H1 (cell line): ENCODE data around the gene ATP6AP1. TPM values are rescaled to one million over a fixed set of nuclear protein-coding genes. Genes with fewer than 3 reads are reported as not detected.
A peak's percentile ranks its signal among the peaks of the same experiment; 100 is the strongest.

Source experiments
- ATF3 ChIP-seq: IDR thresholded peaks from 2 replicates; pipeline ENCODE4 v1.6.1; 2011; ENCODE audit warnings: low read depth, mild to moderate bottlenecking, low read length; ENCODE audit not compliant: insufficient read depth
- BCL11A ChIP-seq, 2 experiments: IDR thresholded peaks; one replicate each; pipeline ENCODE4 v1.6.1; 2011; ENCODE audit warnings: low read depth in 2 of 2, low read length in 2 of 2, mild to moderate bottlenecking in 2 of 2
- CHD1 ChIP-seq: IDR thresholded peaks from 2 replicates; pipeline ENCODE4 v1.6.1; 2012; ENCODE audit warnings: low read depth, low read length, improper control_type of control experiment
- GTF2F1 ChIP-seq: IDR thresholded peaks from 2 replicates; pipeline ENCODE4 v1.6.1; 2012; ENCODE audit warnings: low read depth, low read length, improper control_type of control experiment, borderline replicate concordance
- HDAC2 ChIP-seq, 2 experiments: fragments of 300-600 bp in 1 of 2; sonication (generic) in 1 of 2; IDR thresholded peaks; 2 replicates each; pipeline ENCODE4 v1.6.1; 2011 to 2012; ENCODE audit warnings: low read depth in 2 of 2, low read length in 2 of 2, mild to moderate bottlenecking in 2 of 2, moderate library complexity in 2 of 2, borderline replicate concordance in 1 of 2, inconsistent platforms in 1 of 2
- HDAC6 ChIP-seq: IDR thresholded peaks from one replicate; pipeline ENCODE4 v1.7.1; 2012; ENCODE audit warnings: low read depth, mild to moderate bottlenecking, inconsistent platforms, low read length, moderate library complexity
- JUND ChIP-seq: IDR thresholded peaks from 2 replicates; pipeline ENCODE4 v1.6.1; 2011; ENCODE audit warnings: mild to moderate bottlenecking, improper control_type of control experiment, low read length
- RAD21 ChIP-seq, 2 experiments: IDR thresholded peaks in 1 of 2; conservative IDR thresholded peaks in 1 of 2; 2 replicates each; pipeline ENCODE4 v1.6.1; 2011; ENCODE audit warnings: low read depth in 2 of 2, low read length in 2 of 2, improper control_type of control experiment in 1 of 2, inconsistent platforms in 1 of 2, mild to moderate bottlenecking in 1 of 2, moderate library complexity in 1 of 2
- RFX5 ChIP-seq: IDR thresholded peaks from 2 replicates; pipeline ENCODE4 v1.6.1; 2011; ENCODE audit warnings: low read depth, low read length, improper control_type of control experiment, borderline replicate concordance
- RXRA ChIP-seq: IDR thresholded peaks from 2 replicates; pipeline ENCODE4 v1.6.1; 2011; ENCODE audit warnings: low read depth, mild to moderate bottlenecking, low read length, moderate library complexity; ENCODE audit not compliant: insufficient read depth
- SP1 ChIP-seq: IDR thresholded peaks from 2 replicates; pipeline ENCODE4 v1.6.1; 2011; ENCODE audit warnings: low read depth, low read length
- SP2 ChIP-seq: IDR thresholded peaks from 2 replicates; pipeline ENCODE4 v1.6.1; 2012; ENCODE audit warnings: mild to moderate bottlenecking, low read length, inconsistent platforms
- SP4 ChIP-seq: IDR thresholded peaks from 2 replicates; pipeline ENCODE4 v1.6.1; 2012; ENCODE audit warnings: low read length, inconsistent platforms
- SUZ12 ChIP-seq: fragments of 200-600 bp; sonication (generic); IDR thresholded peaks from 2 replicates; pipeline ENCODE4 v1.6.1; 2012; ENCODE audit warnings: mild to moderate bottlenecking, inconsistent platforms, low read length, moderate library complexity, mixed read lengths
- TAF7 ChIP-seq: optimal IDR thresholded peaks from 2 replicates; pipeline ENCODE3; 2011; ENCODE audit warnings: low read depth, mild to moderate bottlenecking, inconsistent platforms, low read length, moderate library complexity, borderline replicate concordance
- TCF12 ChIP-seq: IDR thresholded peaks from 2 replicates; pipeline ENCODE4 v1.6.1; 2011; ENCODE audit warnings: low read depth, mild to moderate bottlenecking, low read length
- TEAD4 ChIP-seq: IDR thresholded peaks from 2 replicates; pipeline ENCODE4 v1.6.1; 2012; ENCODE audit warnings: low read depth, low read length, inconsistent platforms, mixed read lengths
- YY1 ChIP-seq: IDR thresholded peaks from 2 replicates; pipeline ENCODE4 v1.6.1; 2011; ENCODE audit warnings: low read depth, mild to moderate bottlenecking, low read length
- ZNF274 ChIP-seq: IDR thresholded peaks from 2 replicates; pipeline ENCODE4 v1.7.0; 2012; ENCODE audit warnings: low read length, borderline replicate concordance; ENCODE audit errors: extremely low read depth
- polyA plus RNA-seq, 7 experiments: library from polyadenylated mRNA; depleted of rRNA in 3 of 7; stranded (reverse) in 5 of 7; unstranded in 2 of 7; fragments of >200 nt in 5 of 7; fragments of 200-250 nt in 2 of 7; gene quantifications; 1 replicate in 5 of 7; 2 replicates in 1 of 7; 4 replicates in 1 of 7; pipeline versions ENCODE4 v1.2.1 to v1.2.3, GENCODE V29; 2011 to 2013; ENCODE audit warnings: missing spikeins in 2 of 7, mixed read lengths in 2 of 7
- total RNA-seq: library from RNA; stranded (reverse); fragmentation: NEBNext Ultra II Directional; extraction: Animal tissue kit (Norgen Biotek cat#: 25700); gene quantifications from 2 replicates; pipeline ENCODE4 v1.2.1, GENCODE V29; 2021

The ATP6AP1 gene
- total and polyA plus RNA-seq, 2 of the 8 experiments (the other 6 are each of a cell fraction or from before 2014, with no cell fraction given), result 44.6 to 80.8 TPM

GRCh38 chrX:154381271-154381670, 47.2 kb upstream of the ATP6AP1 start (continued):
- TF ChIP-seq SP2 (no peak), HDAC2 (IDR thresholded peaks at IDR 0.05; ENCODE audit: borderline replicate concordance in 1 of 2, low read depth in 2 of 2, low read length in 2 of 2) (peak in 1 of 2 experiments; percentile 67; a peak in 1 of 4 replicates), RAD21 (IDR thresholded peaks at IDR 0.05 in 1 of 2, conservative IDR thresholded peaks at IDR 0.05 in 1 of 2; ENCODE audit: low read depth in 2 of 2, low read length in 2 of 2) (no peak), TCF12 (peak; percentile 28; the same call in 1 of the 2 replicates), HDAC6 (no peak), YY1 (peak; percentile 53; the same call in 1 of the 2 replicates), TEAD4 (peak; percentile 76), BCL11A (IDR thresholded peaks at IDR 0.05; ENCODE audit: low read depth in 2 of 2, low read length in 2 of 2) (no peak), JUND (no peak), TAF7 (peak; percentile 17), RFX5 (no peak), SP4 (0 out of 2 replicates have a peak, but pooled peaks have one; percentile 34), GTF2F1 (no peak), ZNF274 (no peak), CHD1 (no peak), ATF3 (no peak), SUZ12 (no peak), SP1 (peak; percentile 81; the same call in 1 of the 2 replicates), RXRA (no peak)
